GM12872 (cell line): ENCODE data around the gene NLRP13.

Experiments
- CTCF ChIP-seq: IDR thresholded peaks from 3 replicates; pipeline ENCODE4 v1.5.1; 2011; ENCODE audit warnings: low read depth, mild to moderate bottlenecking, low read length, moderate library complexity; ENCODE audit not compliant: insufficient read depth

NLRP13 gene

GRCh38 chr19:55931936-55932386, at the start of gene NLRP13:
Gene NLRP13 (minus strand): TSS chr19:55932336. CDS start chr19:55932311, 25 bp downstream.
- no peak for TF ChIP-seq CTCF

GRCh38 chr19:55980415-55980814, 48.3 kb upstream of the NLRP13 start:
- no peak for TF ChIP-seq CTCF

- no peak for TF ChIP-seq CTCF
These were observed 41.8 kb upstream of the NLRP13 start for GRCh38 chr19:55973982-55974381.

- no peak for TF ChIP-seq CTCF
These were observed 30.1 kb upstream of the NLRP13 start for GRCh38 chr19:55962186-55962585.

- TF ChIP-seq CTCF, result no peak
These were observed 28.0 kb upstream of the NLRP13 start for GRCh38 chr19:55959996-55960675.

GRCh38 chr19:55958356-55958755, 26.2 kb upstream of the NLRP13 start:
- TF ChIP-seq CTCF, result no peak

GRCh38 chr19:55956431-55956830, 24.3 kb upstream of the NLRP13 start:
- TF ChIP-seq CTCF, result no peak
